T47D (cell line): ENCODE results near the gene AUNIP.
A peak's percentile ranks its signal among the peaks of the same experiment; 100 is the strongest.

Source experiments
- DNase-seq, 2 experiments: peaks; one replicate each; pipeline versions ENCODE4 v3.0.0 to v3.0.0-alpha.2; 2011 to 2012; ENCODE audit warnings: low read depth in 1 of 2, low spot score in 1 of 2
- JUND ChIP-seq: IDR thresholded peaks from 2 replicates; pipeline ENCODE4 v1.6.1; 2012; ENCODE audit warnings: low read depth
- in situ Hi-C: cut with HindIII; loops from 2 replicates; pipeline ENCODE4 v1.10.0; 2016; ENCODE audit warnings: low sequenced_read_pairs, low pct_unique_long_range_greater_than_20kb

AUNIP gene

GRCh38 chr1:25898223-25899015, 39.2 kb upstream of the AUNIP start:
- no peak for TF ChIP-seq JUND
- DNase-seq, result no peak
- in situ Hi-C loops, result no loop called here

- no peak for TF ChIP-seq JUND
- in situ Hi-C loops, result no loop called here
- DNase-seq, result no peak
Measured at GRCh38 chr1:25897754-25898153, 38.5 kb upstream of the AUNIP start.

- no peak for TF ChIP-seq JUND
- in situ Hi-C loops, result no loop called here
- DNase-seq, result no peak
Measured at GRCh38 chr1:25896266-25896665, 37.0 kb upstream of the AUNIP start.

GRCh38 chr1:25895365-25895990, 36.2 kb upstream of the AUNIP start:
- no peak for TF ChIP-seq JUND
- in situ Hi-C loops, result no loop called here
- DNase-seq, result peak; percentile 56 to 80

- in situ Hi-C loops, result no loop called here
- DNase-seq, result no peak
- no peak for TF ChIP-seq JUND
Measured at GRCh38 chr1:25893116-25893515, 33.9 kb upstream of the AUNIP start.

GRCh38 chr1:25891606-25892005, 32.3 kb upstream of the AUNIP start:
- in situ Hi-C loops, result no loop called here
- TF ChIP-seq JUND, result no peak
- no peak for DNase-seq

GRCh38 chr1:25890239-25891034, 31.2 kb upstream of the AUNIP start:
- in situ Hi-C loops, result no loop called here
- DNase-seq, result peak in 1 of 2 experiments; percentile 60
- TF ChIP-seq JUND, result no peak

- peak in 1 of 2 experiments; percentile 30 for DNase-seq
- in situ Hi-C loops, result no loop called here
- TF ChIP-seq JUND, result no peak
Measured at GRCh38 chr1:25889470-25889869, 30.2 kb upstream of the AUNIP start.

GRCh38 chr1:25888426-25888987, 29.2 kb upstream of the AUNIP start:
- no peak for TF ChIP-seq JUND
- DNase-seq, result no peak
- in situ Hi-C loops, result no loop called here

- in situ Hi-C loops, result no loop called here
- TF ChIP-seq JUND, result no peak
- DNase-seq, result no peak
Measured at GRCh38 chr1:25885602-25886001, 26.3 kb upstream of the AUNIP start.

- in situ Hi-C loops, result no loop called here
Measured at GRCh38 chr1:25881266-25881665, 22.0 kb upstream of the AUNIP start.

GRCh38 chr1:25880518-25880917, 21.3 kb upstream of the AUNIP start:
- no peak for TF ChIP-seq JUND
- in situ Hi-C loops, result no loop called here

More at GRCh38 chr1:25881266-25881665, 22.0 kb upstream of the AUNIP start:
- TF ChIP-seq JUND, result no peak
- no peak for DNase-seq

More at GRCh38 chr1:25880518-25880917, 21.3 kb upstream of the AUNIP start:
- no peak for DNase-seq
